ENCODE results near the gene GMPR. TPM values are rescaled to one million over a fixed set of nuclear protein-coding genes. Genes with fewer than 3 reads are reported as not detected.

GMPR gene
- polyA plus RNA-seq, 1 donor (not counting 4 experiments of a cell fraction or from before 2014, with no cell fraction given) = 0.50 TPM

- Histone ChIP-seq H3K9ac (ENCODE audit: control insufficient read depth, extremely low read depth, insufficient read depth, low read length) (no peak overlapping the region), H3K9me1 (ENCODE audit: control insufficient read depth, extremely low read depth, insufficient read depth, low read length) (no peaks in the 10 kb centered on the region), H4K20me1 (ENCODE audit: control insufficient read depth, extremely low read depth, insufficient read depth, low read length) (no peaks in the 10 kb centered on the region), H3K4me2 (ENCODE audit: control insufficient read depth, extremely low read depth, insufficient read depth, low read depth, low read length) (no peak overlapping the region), H3K36me3 (ENCODE audit: control insufficient read depth in 2 of 2, extremely low read depth in 1 of 2, insufficient read depth in 2 of 2, low read length in 2 of 2) (no peaks in the 10 kb centered on the region), H3K4me3 (ENCODE audit: control insufficient read depth in 2 of 3, extremely low read depth in 1 of 3, insufficient read depth in 2 of 3, low read depth in 1 of 3, low read length in 3 of 3) (no peak overlapping the region), H3K27me3 (ENCODE audit: control insufficient read depth, extremely low read depth, insufficient read depth, low read length) (no peaks in the 10 kb centered on the region), H3K4me1 (ENCODE audit: control insufficient read depth, extremely low read depth, insufficient read depth, low read length) (no peaks in the 10 kb centered on the region), H3K79me2 (ENCODE audit: control insufficient read depth, insufficient read depth, low read length) (no peaks in the 10 kb centered on the region), H3K27ac (ENCODE audit: control insufficient read depth, insufficient read depth, low read length) (no peak overlapping the region), H2AFZ (ENCODE audit: control insufficient read depth, low read length) (no peak overlapping the region), H3K9me3 (ENCODE audit: control insufficient read depth, low read depth, low read length) (no peaks in the 10 kb centered on the region)
- no peak for TF ChIP-seq EZH2 (IDR thresholded peaks at IDR 0.05; ENCODE audit: low read length)
- peak; percentile 77 to 96 (median 85) for TF ChIP-seq CTCF (optimal IDR thresholded peaks at IDR 0.05 in 1 of 3, IDR thresholded peaks at IDR 0.05 in 1 of 3, conservative IDR thresholded peaks at IDR 0.05 in 1 of 3; ENCODE audit: extremely low read depth in 1 of 3, insufficient read depth in 2 of 3, low read length in 3 of 3)
- dilution Hi-C loops (cut with MboI; ENCODE audit: extremely low pct_ligation_motif_present, low sequenced_read_pairs) = no loop called here
- DNase-seq (ENCODE audit: low read depth, low spot score) = no peak
- no peak for FAIRE-seq
Measured at GRCh38 chr6:16286151-16286522, 47.8 kb downstream of the GMPR start.

GRCh38 chr6:16288163-16288562, 49.8 kb downstream of the GMPR start:
- TF ChIP-seq EZH2 (IDR thresholded peaks at IDR 0.05; ENCODE audit: low read length) = no peak
- no peak for TF ChIP-seq CTCF (optimal IDR thresholded peaks at IDR 0.05 in 1 of 3, IDR thresholded peaks at IDR 0.05 in 1 of 3, conservative IDR thresholded peaks at IDR 0.05 in 1 of 3; ENCODE audit: extremely low read depth in 1 of 3, insufficient read depth in 2 of 3, low read length in 3 of 3)
- H3K9me3 ChIP-seq (ENCODE audit: control insufficient read depth, low read depth, low read length) = no peaks in the 10 kb centered on the region
- DNase-seq (ENCODE audit: low read depth, low spot score) (no peak), FAIRE-seq (no peak)
- H3K9me1 ChIP-seq (ENCODE audit: control insufficient read depth, extremely low read depth, insufficient read depth, low read length) = no peaks in the 10 kb centered on the region
- dilution Hi-C loops (cut with MboI; ENCODE audit: extremely low pct_ligation_motif_present, low sequenced_read_pairs) = no loop called here
- no peak overlapping the region for H2AFZ ChIP-seq (ENCODE audit: control insufficient read depth, low read length)
- H3K4me1 ChIP-seq (ENCODE audit: control insufficient read depth, extremely low read depth, insufficient read depth, low read length) = no peaks in the 10 kb centered on the region
- H3K27me3 ChIP-seq (ENCODE audit: control insufficient read depth, extremely low read depth, insufficient read depth, low read length) = peaks cover 7% of the 10 kb centered on the region
- no peak overlapping the region for H3K4me2 ChIP-seq (ENCODE audit: control insufficient read depth, extremely low read depth, insufficient read depth, low read depth, low read length)
- no peak overlapping the region for H3K27ac ChIP-seq (ENCODE audit: control insufficient read depth, insufficient read depth, low read length)
- no peak overlapping the region for H3K9ac ChIP-seq (ENCODE audit: control insufficient read depth, extremely low read depth, insufficient read depth, low read length)
- H3K79me2 ChIP-seq (ENCODE audit: control insufficient read depth, insufficient read depth, low read length) = no peaks in the 10 kb centered on the region
- H4K20me1 ChIP-seq (ENCODE audit: control insufficient read depth, extremely low read depth, insufficient read depth, low read length) = no peaks in the 10 kb centered on the region
- no peak overlapping the region for H3K4me3 ChIP-seq (ENCODE audit: control insufficient read depth in 2 of 3, extremely low read depth in 1 of 3, insufficient read depth in 2 of 3, low read depth in 1 of 3, low read length in 3 of 3)
- H3K36me3 ChIP-seq (ENCODE audit: control insufficient read depth in 2 of 2, extremely low read depth in 1 of 2, insufficient read depth in 2 of 2, low read length in 2 of 2) = no peaks in the 10 kb centered on the region

Data from keratinocyte (primary cell).